ENCODE results near the gene MCC. TPM values are rescaled to one million over a fixed set of nuclear protein-coding genes. Genes with fewer than 3 reads are reported as not detected.

The MCC gene
- total RNA-seq, 1 donor from 2014 or later: 20.6 TPM

- intact Hi-C loops (cut with DNase I): no loop called here
- H3K36me3 ChIP-seq: no peaks in the 10 kb centered on the region
- ATAC-seq: no peak
- H3K27me3 ChIP-seq (ENCODE audit: low read depth): no peaks in the 10 kb centered on the region
- TF ChIP-seq, protein P1, sequence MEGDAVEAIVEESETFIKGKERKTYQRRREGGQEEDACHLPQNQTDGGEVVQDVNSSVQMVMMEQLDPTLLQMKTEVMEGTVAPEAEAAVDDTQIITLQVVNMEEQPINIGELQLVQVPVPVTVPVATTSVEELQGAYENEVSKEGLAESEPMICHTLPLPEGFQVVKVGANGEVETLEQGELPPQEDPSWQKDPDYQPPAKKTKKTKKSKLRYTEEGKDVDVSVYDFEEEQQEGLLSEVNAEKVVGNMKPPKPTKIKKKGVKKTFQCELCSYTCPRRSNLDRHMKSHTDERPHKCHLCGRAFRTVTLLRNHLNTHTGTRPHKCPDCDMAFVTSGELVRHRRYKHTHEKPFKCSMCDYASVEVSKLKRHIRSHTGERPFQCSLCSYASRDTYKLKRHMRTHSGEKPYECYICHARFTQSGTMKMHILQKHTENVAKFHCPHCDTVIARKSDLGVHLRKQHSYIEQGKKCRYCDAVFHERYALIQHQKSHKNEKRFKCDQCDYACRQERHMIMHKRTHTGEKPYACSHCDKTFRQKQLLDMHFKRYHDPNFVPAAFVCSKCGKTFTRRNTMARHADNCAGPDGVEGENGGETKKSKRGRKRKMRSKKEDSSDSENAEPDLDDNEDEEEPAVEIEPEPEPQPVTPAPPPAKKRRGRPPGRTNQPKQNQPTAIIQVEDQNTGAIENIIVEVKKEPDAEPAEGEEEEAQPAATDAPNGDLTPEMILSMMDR (IDR thresholded peaks at IDR 0.05): peak; percentile 10
- no peak overlapping the region for H3K27ac ChIP-seq
- peaks cover 10% of the 10 kb centered on the region for H3K4me1 ChIP-seq
- H3K4me3 ChIP-seq: no peak overlapping the region
- no peaks in the 10 kb centered on the region for H3K9me3 ChIP-seq
- no peak for DNase-seq
Measured at GRCh38 chr5:113321276-113321675, 167.0 kb downstream of the MCC start.

DNA sequence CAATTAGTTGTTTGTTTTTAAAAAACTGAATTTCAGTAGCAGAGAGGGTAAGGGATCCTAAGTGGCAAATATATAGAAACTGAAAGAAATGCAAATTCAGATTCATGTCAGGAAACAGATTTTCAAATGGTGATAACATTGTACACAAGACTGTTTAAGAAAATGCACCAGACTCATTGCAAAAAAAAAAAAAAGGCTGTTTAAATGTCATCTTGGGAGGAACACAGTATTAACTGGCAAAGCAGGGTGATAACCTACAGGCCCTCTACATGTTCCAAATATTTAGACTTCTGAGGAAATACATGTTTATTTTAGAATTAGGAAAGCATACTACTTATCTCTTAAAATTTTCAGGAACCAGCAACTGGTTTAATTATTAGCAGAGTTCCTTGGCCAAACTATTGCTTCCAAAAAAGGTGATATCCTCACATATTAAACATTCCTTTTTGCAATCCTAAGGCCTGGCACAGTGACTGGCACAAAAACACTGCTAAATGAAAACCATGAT is 167.9 kb downstream of the MCC start:
- intact Hi-C loops (cut with DNase I): no loop called here
- DNase-seq (no peak), ATAC-seq (peak in 1 of 2 donors; percentile 54)
- H3K4me1 ChIP-seq: peaks cover 10% of the 10 kb centered on the region
- TF ChIP-seq, protein P1 (IDR thresholded peaks at IDR 0.05): no peak
- no peak overlapping the region for H3K4me3 ChIP-seq
- H3K36me3 ChIP-seq: no peaks in the 10 kb centered on the region
- H3K27me3 ChIP-seq (ENCODE audit: low read depth): no peaks in the 10 kb centered on the region
- no peak overlapping the region for H3K27ac ChIP-seq
- H3K9me3 ChIP-seq: no peaks in the 10 kb centered on the region

GRCh38 chr5:113319256-113320053 is 168.8 kb downstream of the MCC start:
- DNase-seq: no peak
- no peak for ATAC-seq
- H3K4me3 ChIP-seq: no peak overlapping the region
- intact Hi-C loops (cut with DNase I): no loop called here
- TF ChIP-seq, protein P1 (IDR thresholded peaks at IDR 0.05): no peak
- H3K27me3 ChIP-seq (ENCODE audit: low read depth): no peaks in the 10 kb centered on the region
- no peaks in the 10 kb centered on the region for H3K9me3 ChIP-seq
- H3K36me3 ChIP-seq: no peaks in the 10 kb centered on the region
- no peak overlapping the region for H3K27ac ChIP-seq
- H3K4me1 ChIP-seq: peaks cover 10% of the 10 kb centered on the region

- intact Hi-C loops (cut with DNase I): no loop called here
- ATAC-seq (no peak), DNase-seq (no peak)
- H3K9me3 ChIP-seq: no peaks in the 10 kb centered on the region
- H3K36me3 ChIP-seq: no peaks in the 10 kb centered on the region
- TF ChIP-seq, protein P1 (IDR thresholded peaks at IDR 0.05): no peak
- peaks cover 10% of the 10 kb centered on the region for H3K4me1 ChIP-seq
- no peak overlapping the region for H3K4me3 ChIP-seq
- no peaks in the 10 kb centered on the region for H3K27me3 ChIP-seq (ENCODE audit: low read depth)
- H3K27ac ChIP-seq: no peak overlapping the region
Measured at GRCh38 chr5:113317636-113318035, 170.6 kb downstream of the MCC start.

GRCh38 chr5:113311301-113311700 is 177.0 kb downstream of the MCC start:
- intact Hi-C loops (cut with DNase I): no loop called here
- TF ChIP-seq, protein P1 (IDR thresholded peaks at IDR 0.05): no peak
- H3K27ac ChIP-seq: no peak overlapping the region
- ATAC-seq: no peak
- no peaks in the 10 kb centered on the region for H3K4me1 ChIP-seq
- H3K9me3 ChIP-seq: no peaks in the 10 kb centered on the region
- no peaks in the 10 kb centered on the region for H3K36me3 ChIP-seq
- no peaks in the 10 kb centered on the region for H3K27me3 ChIP-seq (ENCODE audit: low read depth)
- no peak for DNase-seq
- H3K4me3 ChIP-seq: no peak overlapping the region
